GM12878 (cell line): ENCODE results near the gene SLC5A6. TPM values are rescaled to one million over a fixed set of nuclear protein-coding genes. Genes with fewer than 3 reads are reported as not detected.

Experiments used
- ATAC-seq: fragments of 200-7000 bp; cut with Tn5 transposase; 3 replicates; pipeline ENCODE4 v1.9.1; 2020; ENCODE audit warnings: mild to moderate bottlenecking, moderate library complexity
- BruUV-seq: library from RNA; stranded (reverse); fragments of 400-500 nt; replicated peaks from 2 replicates; lab custom pipeline; 2021; lab: Mats Ljungman, UMichigan
- CTCF ChIA-PET: fragments of 300-600 bp; sonication (Branson Sonifier 250); formaldehyde crosslinking; extraction: SDS; loops from one replicate; lab custom pipeline; 2021; ENCODE audit warnings: inconsistent platforms; lab: Yijun Ruan, JAX
- POLR2A ChIA-PET: fragments of 350-600 bp; formaldehyde crosslinking; extraction: SDS; loops from one replicate; lab custom pipeline; 2021; ENCODE audit warnings: inconsistent platforms; lab: Charles Lee
- RAD21 ChIA-PET: fragments of 300-600 bp; sonication (Branson Sonifier 250); formaldehyde crosslinking; loops from one replicate; lab custom pipeline; 2023; ENCODE audit warnings: antibody characterized with exemption; ENCODE audit not compliant: unreplicated experiment; lab: Charles Lee
- SMC1A ChIA-PET: fragments of 300-600 bp; sonication (Branson Sonifier 250); formaldehyde crosslinking; loops from one replicate; lab custom pipeline; 2023; ENCODE audit not compliant: unreplicated experiment, uncharacterized antibody; lab: Charles Lee
- DNase-seq: peaks from one replicate; pipeline ENCODE4 v3.0.0-alpha.2; 2011; ENCODE audit warnings: low read depth, low spot score
- FAIRE-seq: peaks from 3 replicates; lab custom pipeline; 2011; peaks lifted over from hg19 to GRCh38; lab: Jason Lieb, UNC
- H2AFZ ChIP-seq: 2 replicates; pipeline ENCODE4 v1.6.0; 2011; ENCODE audit warnings: low read depth, low read length, control low read depth; ENCODE audit not compliant: control insufficient read depth
- H3K27ac ChIP-seq: 2 replicates; pipeline ENCODE4 v1.5.1; 2011; ENCODE audit warnings: control low read depth; ENCODE audit not compliant: control insufficient read depth, insufficient read depth
- H3K27me3 ChIP-seq, 2 experiments: replicated peaks in 1 of 2; 2 replicates each; pipeline versions ENCODE4 v1.6.0 to v1.6.1; 2011; ENCODE audit warnings: low read length in 1 of 2; ENCODE audit not compliant: control insufficient read depth in 2 of 2, insufficient read depth in 2 of 2
- H3K36me3 ChIP-seq, 2 experiments: 2 replicates each; pipeline ENCODE4 v1.5.1; 2011; ENCODE audit warnings: low read length in 1 of 2; ENCODE audit not compliant: control insufficient read depth in 2 of 2, insufficient read depth in 2 of 2
- H3K4me1 ChIP-seq: 2 replicates; pipeline ENCODE4 v1.6.1; 2011; ENCODE audit warnings: mild to moderate bottlenecking, low read length, moderate library complexity, mixed read lengths; ENCODE audit not compliant: control insufficient read depth, insufficient read depth
- H3K4me2 ChIP-seq: 2 replicates; pipeline ENCODE4 v1.6.0; 2011; ENCODE audit warnings: control low read depth; ENCODE audit not compliant: control insufficient read depth, insufficient read depth
- H3K4me3 ChIP-seq: fragments of 200-600 bp; sonication (generic); 2 replicates; pipeline ENCODE4 v1.5.1; 2016
- H3K79me2 ChIP-seq: 2 replicates; pipeline ENCODE4 v1.6.0; 2011; ENCODE audit warnings: low read length; ENCODE audit not compliant: control insufficient read depth, insufficient read depth
- H3K9ac ChIP-seq: 2 replicates; pipeline ENCODE4 v1.8.0; 2011; ENCODE audit warnings: low read length, control low read depth, mixed read lengths; ENCODE audit not compliant: control insufficient read depth, insufficient read depth
- H3K9me3 ChIP-seq: replicated peaks from 3 replicates; pipeline ENCODE4 v1.5.1; 2011; ENCODE audit warnings: mild to moderate bottlenecking, low read length; ENCODE audit not compliant: control insufficient read depth, insufficient read depth
- H4K20me1 ChIP-seq: 2 replicates; pipeline ENCODE4 v1.6.0; 2011; ENCODE audit not compliant: control insufficient read depth, insufficient read depth
- FOXK2 ChIP-seq: fragments of 450-650 bp; IDR thresholded peaks from 2 replicates; pipeline ENCODE4 v1.6.1; 2017; ENCODE audit warnings: mild to moderate bottlenecking, moderate library complexity
- HDGF ChIP-seq: fragments of 450-650 bp; IDR thresholded peaks from 2 replicates; pipeline ENCODE4 v1.6.1; 2016; ENCODE audit warnings: antibody characterized with exemption
- IKZF2 ChIP-seq, 2 experiments: fragments of 450-650 bp; IDR thresholded peaks; 2 replicates each; pipeline ENCODE4 v1.6.1; 2017; ENCODE audit warnings: mild to moderate bottlenecking in 2 of 2, moderate library complexity in 2 of 2
- MEF2A ChIP-seq: IDR thresholded peaks from 2 replicates; pipeline ENCODE4 v1.6.1; 2011; ENCODE audit warnings: low read depth, mild to moderate bottlenecking, low read length, moderate library complexity; ENCODE audit not compliant: insufficient read depth
- MLLT1 ChIP-seq: fragments of 450-650 bp; IDR thresholded peaks from 2 replicates; pipeline ENCODE4 v1.6.1; 2016; ENCODE audit warnings: mild to moderate bottlenecking
- NFXL1 ChIP-seq: fragments of 450-650 bp; IDR thresholded peaks from 2 replicates; pipeline ENCODE4 v1.6.1; 2017; ENCODE audit warnings: antibody characterized with exemption, mild to moderate bottlenecking, borderline replicate concordance
- NFYA ChIP-seq: IDR thresholded peaks from 2 replicates; pipeline ENCODE4 v1.6.1; 2011; ENCODE audit warnings: low read depth, mild to moderate bottlenecking, low read length, improper control_type of control experiment, borderline replicate concordance
- PKNOX1 ChIP-seq: fragments of 450-650 bp; IDR thresholded peaks from 2 replicates; pipeline ENCODE4 v1.6.1; 2016; ENCODE audit warnings: mild to moderate bottlenecking
- PML ChIP-seq: IDR thresholded peaks from 2 replicates; pipeline ENCODE4 v1.6.1; 2012; ENCODE audit warnings: low read length, inconsistent platforms
- POLR2A ChIP-seq: IDR thresholded peaks from 2 replicates; pipeline ENCODE4 v1.6.1; 2011; ENCODE audit warnings: low read depth, mild to moderate bottlenecking, low read length
- RB1 ChIP-seq: fragments of 450-650 bp; formaldehyde crosslinking; IDR thresholded peaks from 2 replicates; pipeline ENCODE4 v1.6.1; 2017; ENCODE audit warnings: mild to moderate bottlenecking, borderline replicate concordance
- RBBP5 ChIP-seq: fragments of 200-600 bp; sonication (generic); conservative IDR thresholded peaks from 2 replicates; pipeline ENCODE4 v1.6.1; 2016
- RUNX3 ChIP-seq: IDR thresholded peaks from 2 replicates; pipeline ENCODE4 v1.6.1; 2012; ENCODE audit warnings: low read length, inconsistent platforms
- SKIL ChIP-seq: fragments of 450-650 bp; IDR thresholded peaks from 2 replicates; pipeline ENCODE4 v1.6.1; 2017; ENCODE audit warnings: mild to moderate bottlenecking, low read depth, inconsistent platforms; ENCODE audit not compliant: poor library complexity, severe bottlenecking
- ZNF384 ChIP-seq: IDR thresholded peaks from 2 replicates; pipeline ENCODE4 v1.6.1; 2012; ENCODE audit warnings: low read depth, mild to moderate bottlenecking, low read length, improper control_type of control experiment, borderline replicate concordance
- WGBS: methylation state at CpG from one replicate; pipeline ENCODE4 v1.1.6; 2016; ENCODE audit warnings: low lambda C conversion rate; ENCODE audit not compliant: insufficient replicate concordance, insufficient coverage; ENCODE audit errors: missing lambda C conversion rate; 5-methylcytosine and 5-hydroxymethylcytosine counted together
- in situ Hi-C: fragments of 300-500 bp; cut with MboI; formaldehyde crosslinking; loops from 9 replicates; pipeline ENCODE4 v1.14.3; 2018; ENCODE audit warnings: mixed read lengths
- intact Hi-C: fragments of 100-400 bp; cut with micrococcal nuclease; formaldehyde crosslinking; loops from one replicate; pipeline ENCODE4 v1.14.2; 2022; ENCODE audit not compliant: unreplicated experiment
- polyA plus RNA-seq, 11 experiments: library from polyadenylated mRNA; depleted of rRNA in 4 of 11; unstranded in 6 of 11; stranded (reverse) in 5 of 11; fragments of >200 nt; fragmentation: Nextera tagmentation in 4 of 11; fragmentation: Illumina TruSeq in 1 of 11; extraction: Ambion mirVana in 4 of 11; extraction: Trizol in 1 of 11; gene quantifications; 1 replicate in 1 of 11; 2 replicates in 10 of 11; pipeline versions ENCODE4 v1.2.1 to v1.2.3, GENCODE V29; 2011 to 2016; ENCODE audit warnings: inconsistent platforms in 2 of 11, missing spikeins in 2 of 11, low read depth in 1 of 11
- total RNA-seq, 4 experiments: library from RNA; depleted of rRNA in 3 of 4; stranded (reverse); fragments of >200 nt in 3 of 4; fragmentation: Illumina TruSeq in 1 of 4; extraction: Trizol in 1 of 4; gene quantifications; 2 replicates each; pipeline versions ENCODE4 v1.2.1 to v1.2.3, GENCODE V29; 2013 to 2021

Gene SLC5A6
- total and polyA plus RNA-seq, 10 of the 15 experiments (the other 5 are each of a cell fraction or from before 2014, with no cell fraction given): 13.1 to 101 (median 55.3) TPM

- TF ChIP-seq MLLT1 (no peak), PML (no peak), PKNOX1 (no peak), NFYA (no peak), RBBP5 (no peak), NFXL1 (no peak), RB1 (no peak)
- TF ChIP-seq, all 136 proteins: peak for 0
These were observed 6.9 kb downstream of the SLC5A6 start (continued) for GRCh38 chr2:27205206-27205605.

- no peak overlapping the region for H3K27ac ChIP-seq
- H4K20me1 ChIP-seq: no peaks in the 10 kb centered on the region
- WGBS: 90% methylated on average over 8 of the region's 8 CpGs
- TF ChIP-seq FOXK2: no peak
- TF ChIP-seq POLR2A: no peak
- TF ChIP-seq ZNF384: no peak
- no peak for TF ChIP-seq MEF2A
- TF ChIP-seq RUNX3: no peak
- no peak for TF ChIP-seq IKZF2 (IDR thresholded peaks at IDR 0.05)
- no peak for TF ChIP-seq HDGF
- TF ChIP-seq SKIL: no peak
- TF ChIP-seq, all 136 proteins: peak for 0
- CTCF ChIA-PET: no interaction called here
- POLR2A ChIA-PET: no interaction called here
- SMC1A ChIA-PET: no interaction called here
- BruUV-seq: no TSS peak
- no peak for FAIRE-seq
- no peak for ATAC-seq
- no peaks in the 10 kb centered on the region; the same call in 1 of the 2 replicates for H3K4me1 ChIP-seq
- intact Hi-C loops (no loop called here), in situ Hi-C loops (no loop called here)
- RAD21 ChIA-PET: no interaction called here
- H3K27me3 ChIP-seq: no peaks in the 10 kb centered on the region
- no peaks in the 10 kb centered on the region for H3K9me3 ChIP-seq
- no peak for DNase-seq
- H2AFZ ChIP-seq: no peak overlapping the region
- peaks cover 26% of the 10 kb centered on the region for H3K79me2 ChIP-seq
- H3K4me2 ChIP-seq: no peak overlapping the region
- no peak overlapping the region for H3K4me3 ChIP-seq
- no peak overlapping the region for H3K9ac ChIP-seq
- peaks cover 25 to 31% of the 10 kb centered on the region in 2 experiments for H3K36me3 ChIP-seq
These were observed 7.5 kb downstream of the SLC5A6 start for GRCh38 chr2:27204566-27204965.
